ENCODE data around the gene CAMK4. TPM values are rescaled to one million over a fixed set of nuclear protein-coding genes. Genes with fewer than 3 reads are reported as not detected.

Gene CAMK4
- total and polyA plus RNA-seq, 2 donors (not counting 1 experiment from before 2014, with no cell fraction given): 0.83 to 5.9 TPM

DNA sequence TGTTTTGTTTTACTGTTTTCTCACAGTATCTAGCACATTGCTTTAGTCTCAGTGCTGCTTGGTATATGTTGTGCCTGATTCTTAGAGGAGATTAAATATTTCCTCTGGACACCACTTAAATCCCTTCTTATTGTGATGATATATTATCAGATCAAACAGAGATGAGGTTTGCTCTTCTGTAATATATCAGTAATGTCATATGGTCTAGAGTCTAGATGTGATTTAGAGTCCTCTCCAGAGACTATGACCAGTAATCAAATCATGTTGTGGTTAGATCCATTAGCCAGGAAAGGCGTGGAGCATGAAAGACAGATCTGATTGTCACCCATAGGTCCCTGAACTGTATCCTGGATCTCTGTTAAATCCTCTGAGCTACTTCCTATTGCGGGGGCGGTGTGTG is 24.4 kb downstream of the CAMK4 start:
- H3K9ac ChIP-seq (ENCODE audit: insufficient read depth, low read length): no peak overlapping the region
- no peak overlapping the region for H3K4me3 ChIP-seq (replicated peaks in 1 of 4; ENCODE audit: control extremely low read depth in 1 of 4, insufficient read depth in 1 of 4, low read depth in 3 of 4, low read length in 4 of 4)
- H3K79me2 ChIP-seq (ENCODE audit: control insufficient read depth, insufficient read depth, low read length): no peaks in the 10 kb centered on the region
- no peaks in the 10 kb centered on the region for H3K9me3 ChIP-seq (ENCODE audit: control insufficient read depth, insufficient read depth, low read depth, low read length)
- no peak overlapping the region for H2AFZ ChIP-seq (ENCODE audit: low read length)
- no peaks in the 10 kb centered on the region for H3K27me3 ChIP-seq (ENCODE audit: control insufficient read depth, insufficient read depth, low read length)
- no peaks in the 10 kb centered on the region for H3K4me1 ChIP-seq (ENCODE audit: control insufficient read depth, extremely low read depth, insufficient read depth, low read length)
- no peaks in the 10 kb centered on the region for H4K20me1 ChIP-seq (ENCODE audit: control insufficient read depth, extremely low read depth, insufficient read depth, low read length)
- no peak for DNase-seq (ENCODE audit: low read depth in 2 of 2)
- H3K27ac ChIP-seq (ENCODE audit: insufficient read depth, low read length): no peak overlapping the region
- TF ChIP-seq, protein P1, sequence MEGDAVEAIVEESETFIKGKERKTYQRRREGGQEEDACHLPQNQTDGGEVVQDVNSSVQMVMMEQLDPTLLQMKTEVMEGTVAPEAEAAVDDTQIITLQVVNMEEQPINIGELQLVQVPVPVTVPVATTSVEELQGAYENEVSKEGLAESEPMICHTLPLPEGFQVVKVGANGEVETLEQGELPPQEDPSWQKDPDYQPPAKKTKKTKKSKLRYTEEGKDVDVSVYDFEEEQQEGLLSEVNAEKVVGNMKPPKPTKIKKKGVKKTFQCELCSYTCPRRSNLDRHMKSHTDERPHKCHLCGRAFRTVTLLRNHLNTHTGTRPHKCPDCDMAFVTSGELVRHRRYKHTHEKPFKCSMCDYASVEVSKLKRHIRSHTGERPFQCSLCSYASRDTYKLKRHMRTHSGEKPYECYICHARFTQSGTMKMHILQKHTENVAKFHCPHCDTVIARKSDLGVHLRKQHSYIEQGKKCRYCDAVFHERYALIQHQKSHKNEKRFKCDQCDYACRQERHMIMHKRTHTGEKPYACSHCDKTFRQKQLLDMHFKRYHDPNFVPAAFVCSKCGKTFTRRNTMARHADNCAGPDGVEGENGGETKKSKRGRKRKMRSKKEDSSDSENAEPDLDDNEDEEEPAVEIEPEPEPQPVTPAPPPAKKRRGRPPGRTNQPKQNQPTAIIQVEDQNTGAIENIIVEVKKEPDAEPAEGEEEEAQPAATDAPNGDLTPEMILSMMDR (conservative IDR thresholded peaks at IDR 0.05 in 1 of 2, IDR thresholded peaks at IDR 0.05 in 1 of 2; ENCODE audit: low read depth in 1 of 2, low read length in 2 of 2): no peak
- TF ChIP-seq EZH2 (IDR thresholded peaks at IDR 0.05; ENCODE audit: low read length, missing control alignments): no peak
- H3K4me2 ChIP-seq (ENCODE audit: extremely low read depth, insufficient read depth, low read length): no peak overlapping the region
- no peaks in the 10 kb centered on the region for H3K36me3 ChIP-seq (ENCODE audit: control insufficient read depth, insufficient read depth, low read length)

DNA sequence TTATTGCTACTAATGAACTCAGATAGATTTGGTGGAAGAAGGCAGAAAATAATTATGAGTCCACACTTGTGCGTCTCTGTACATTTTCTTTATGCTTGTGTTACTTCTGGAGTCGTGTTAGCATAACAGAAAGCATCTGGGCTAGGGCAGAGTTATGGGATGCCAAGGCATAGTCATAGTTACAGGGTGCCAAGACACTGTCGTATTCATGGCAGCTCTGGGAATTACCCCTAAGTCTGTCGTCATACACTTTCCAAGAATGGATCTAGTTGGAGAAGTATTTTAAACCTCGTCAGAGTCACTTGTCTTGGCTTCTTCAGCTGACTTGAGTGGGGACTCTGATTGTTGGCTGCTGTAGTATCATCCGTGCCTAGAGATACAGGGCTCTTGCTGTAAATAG is 27.7 kb downstream of the CAMK4 start:
- H3K9me3 ChIP-seq (ENCODE audit: control insufficient read depth, insufficient read depth, low read depth, low read length): no peaks in the 10 kb centered on the region
- H3K9ac ChIP-seq (ENCODE audit: insufficient read depth, low read length): no peak overlapping the region
- no peaks in the 10 kb centered on the region for H3K27me3 ChIP-seq (ENCODE audit: control insufficient read depth, insufficient read depth, low read length)
- no peaks in the 10 kb centered on the region for H3K36me3 ChIP-seq (ENCODE audit: control insufficient read depth, insufficient read depth, low read length)
- H3K4me1 ChIP-seq (ENCODE audit: control insufficient read depth, extremely low read depth, insufficient read depth, low read length): no peaks in the 10 kb centered on the region
- TF ChIP-seq, protein P1 (conservative IDR thresholded peaks at IDR 0.05 in 1 of 2, IDR thresholded peaks at IDR 0.05 in 1 of 2; ENCODE audit: low read depth in 1 of 2, low read length in 2 of 2): no peak
- TF ChIP-seq EZH2 (IDR thresholded peaks at IDR 0.05; ENCODE audit: low read length, missing control alignments): no peak
- peak in 1 of 2 donors; percentile 12 for DNase-seq (ENCODE audit: low read depth in 2 of 2)
- no peak overlapping the region for H3K4me3 ChIP-seq (replicated peaks in 1 of 4; ENCODE audit: control extremely low read depth in 1 of 4, insufficient read depth in 1 of 4, low read depth in 3 of 4, low read length in 4 of 4)
- no peak overlapping the region for H3K27ac ChIP-seq (ENCODE audit: insufficient read depth, low read length)
- no peak overlapping the region for H2AFZ ChIP-seq (ENCODE audit: low read length)
- H3K4me2 ChIP-seq (ENCODE audit: extremely low read depth, insufficient read depth, low read length): no peak overlapping the region
- H4K20me1 ChIP-seq (ENCODE audit: control insufficient read depth, extremely low read depth, insufficient read depth, low read length): no peaks in the 10 kb centered on the region
- no peaks in the 10 kb centered on the region for H3K79me2 ChIP-seq (ENCODE audit: control insufficient read depth, insufficient read depth, low read length)

DNA sequence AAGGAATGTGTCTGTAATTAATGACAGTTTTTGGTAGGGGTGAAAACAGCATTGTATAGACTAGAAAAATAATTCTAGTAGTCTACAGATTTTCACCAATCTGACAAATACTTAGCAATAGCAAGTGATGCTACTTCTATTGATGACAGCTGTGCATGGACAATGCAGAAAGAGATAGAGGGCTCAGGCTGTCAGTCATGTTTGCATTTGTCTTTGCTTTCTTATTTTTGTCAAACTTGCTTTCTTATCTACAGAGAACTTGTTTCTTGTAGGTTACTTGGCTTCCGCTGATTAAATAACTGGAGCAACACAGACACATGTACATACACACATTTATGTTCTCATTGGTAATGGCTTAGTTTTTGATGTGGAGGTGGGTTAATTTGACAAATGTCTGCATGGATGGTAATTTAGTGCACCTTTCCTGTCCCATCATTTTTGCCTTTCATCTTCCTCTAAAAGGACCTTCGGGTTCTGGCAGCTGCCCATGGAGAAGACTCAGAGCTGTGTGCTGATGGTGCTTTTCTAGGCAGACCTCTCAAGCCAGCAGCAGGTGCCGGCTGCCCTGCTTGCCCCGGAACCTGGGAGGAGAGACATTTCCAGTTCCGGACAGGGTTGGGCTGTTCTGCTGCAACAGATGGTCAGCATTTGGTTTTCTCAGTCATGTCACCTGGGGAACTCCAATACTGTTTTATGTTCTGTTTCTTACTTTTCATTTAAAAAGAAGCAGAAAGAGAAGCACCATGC is 28.8 kb downstream of the CAMK4 start:
- Histone ChIP-seq H3K4me1 (ENCODE audit: control insufficient read depth, extremely low read depth, insufficient read depth, low read length) (no peaks in the 10 kb centered on the region), H3K27me3 (ENCODE audit: control insufficient read depth, insufficient read depth, low read length) (no peaks in the 10 kb centered on the region), H3K4me3 (replicated peaks in 1 of 4; ENCODE audit: control extremely low read depth in 1 of 4, insufficient read depth in 1 of 4, low read depth in 3 of 4, low read length in 4 of 4) (no peak overlapping the region), H3K9ac (ENCODE audit: insufficient read depth, low read length) (no peak overlapping the region), H4K20me1 (ENCODE audit: control insufficient read depth, extremely low read depth, insufficient read depth, low read length) (no peaks in the 10 kb centered on the region), H2AFZ (ENCODE audit: low read length) (no peak overlapping the region), H3K4me2 (ENCODE audit: extremely low read depth, insufficient read depth, low read length) (no peak overlapping the region), H3K27ac (ENCODE audit: insufficient read depth, low read length) (no peak overlapping the region), H3K36me3 (ENCODE audit: control insufficient read depth, insufficient read depth, low read length) (no peaks in the 10 kb centered on the region), H3K79me2 (ENCODE audit: control insufficient read depth, insufficient read depth, low read length) (no peaks in the 10 kb centered on the region), H3K9me3 (ENCODE audit: control insufficient read depth, insufficient read depth, low read depth, low read length) (no peaks in the 10 kb centered on the region)
- TF ChIP-seq EZH2 (IDR thresholded peaks at IDR 0.05; ENCODE audit: low read length, missing control alignments): no peak
- TF ChIP-seq, protein P1 (conservative IDR thresholded peaks at IDR 0.05 in 1 of 2, IDR thresholded peaks at IDR 0.05 in 1 of 2; ENCODE audit: low read depth in 1 of 2, low read length in 2 of 2): no peak
- DNase-seq (ENCODE audit: low read depth in 2 of 2): no peak

Measured in fibroblast of lung (primary cell).